ENCODE measurements around the gene EYA3.

GRCh38 chr1:27961646-27962221 lies 126.7 kb downstream of the EYA3 start:
- TF ChIP-seq POLR2AphosphoS5 (IDR thresholded peaks at IDR 0.05; ENCODE audit: low read depth, low read length) (no peak), YY1 (IDR thresholded peaks at IDR 0.05; ENCODE audit: low read depth, low read length) (no peak), POLR2A (IDR thresholded peaks at IDR 0.05; ENCODE audit: control extremely low read depth in 1 of 2, low read depth in 2 of 2, low read length in 2 of 2) (no peak), EGR1 (IDR thresholded peaks at IDR 0.05; ENCODE audit: borderline replicate concordance, low read depth, low read length) (no peak), CHD2 (IDR thresholded peaks at IDR 0.05; ENCODE audit: low read length) (no peak), ATF2 (IDR thresholded peaks at IDR 0.05; ENCODE audit: low read length) (no peak), RNF2 (IDR thresholded peaks at IDR 0.05; ENCODE audit: borderline replicate concordance, low read depth, low read length, missing control alignments, poor library complexity, severe bottlenecking) (no peak), EP300 (IDR thresholded peaks at IDR 0.05; ENCODE audit: borderline replicate concordance in 1 of 2, low read depth in 2 of 2, low read length in 2 of 2) (no peak), CEBPB (IDR thresholded peaks at IDR 0.05; ENCODE audit: low read depth, low read length) (no peak), CTCF (IDR thresholded peaks at IDR 0.05; ENCODE audit: control extremely low read depth in 1 of 3, insufficient read depth in 1 of 3, low read depth in 1 of 3, low read length in 3 of 3) (no peak), ZNF274 (IDR thresholded peaks at IDR 0.05; ENCODE audit: borderline replicate concordance, extremely low read depth, low read length) (no peak), RBBP5 (IDR thresholded peaks at IDR 0.05; ENCODE audit: borderline replicate concordance, low read depth, low read length) (no peak)

Measured in H1 (cell line).